Activated CD4-positive, CD25-positive, alpha-beta regulatory T cell treated with anti-CD3 and anti-CD28 coated beads, Interleukin-2, amount 50 U/mL, for 16 hours (primary cell): Measurements from ENCODE around the gene NUP188.
"Not testable (repeated sequence)": the region's sequence is repeated elsewhere in the genome, so short reads cannot be mapped to it uniquely, and the experiment has no call there.

ENCODE experiments used
- DNase-seq: peaks from one replicate; pipeline ENCODE4 v3.0.0-alpha.2; 2020; ENCODE audit warnings: low read depth, low spot score

Gene NUP188

GRCh38 chr9:129027224-129027684 lies 79.8 kb downstream of the NUP188 start:
- DNase-seq, result no peak

GRCh38 chr9:129027685-129028191 lies 80.2 kb downstream of the NUP188 start:
- no peak for DNase-seq

- DNase-seq, result peak; percentile 88
Measured at GRCh38 chr9:129028192-129028966, 80.9 kb downstream of the NUP188 start, which contains the start of gene SH3GLB2. SH3GLB2 (minus strand) TSS chr9:129028331; CDS start chr9:129028154, 177 bp downstream.

GRCh38 chr9:129030191-129030590 lies 82.7 kb downstream of the NUP188 start:
- DNase-seq, result no peak

GRCh38 chr9:129031514-129031913 lies 84.0 kb downstream of the NUP188 start:
- no peak for DNase-seq

- DNase-seq, result no peak
Measured at GRCh38 chr9:129032541-129033159, 85.2 kb downstream of the NUP188 start.

- DNase-seq, result no peak
Measured at GRCh38 chr9:129033216-129033615, 85.7 kb downstream of the NUP188 start.

- not testable (repeated sequence) for DNase-seq
Measured at GRCh38 chr9:129035838-129036237, 88.3 kb downstream of the NUP188 start.

GRCh38 chr9:129036241-129036922 lies 88.9 kb downstream of the NUP188 start, which contains the start of gene MIGA2:
MIGA2 (plus strand) TSS chr9:129036626; CDS start chr9:129040595, 3,969 bp downstream.
- peak; percentile 91 for DNase-seq

- no peak for DNase-seq
Measured at GRCh38 chr9:129036923-129037766, 89.6 kb downstream of the NUP188 start.

GRCh38 chr9:129037767-129038098 lies 90.2 kb downstream of the NUP188 start:
- no peak for DNase-seq

GRCh38 chr9:129038109-129038852 lies 90.8 kb downstream of the NUP188 start:
- no peak for DNase-seq

- DNase-seq, result no peak
Measured at GRCh38 chr9:129040113-129040643, 92.7 kb downstream of the NUP188 start.

- DNase-seq, result no peak
Measured at GRCh38 chr9:129042016-129042415, 94.5 kb downstream of the NUP188 start.

GRCh38 chr9:129052592-129052991 lies 105.1 kb downstream of the NUP188 start:
- DNase-seq, result no peak

GRCh38 chr9:129053020-129053419 lies 105.5 kb downstream of the NUP188 start:
- DNase-seq, result no peak

- DNase-seq, result no peak
Measured at GRCh38 chr9:129054163-129054851, 106.8 kb downstream of the NUP188 start.
